ENCODE data around the gene MRPL49.

- TF ChIP-seq SNAI2 (CRISPR knock-in tag; IDR thresholded peaks at IDR 0.05) (no peak), PPARA (CRISPR knock-in tag; IDR thresholded peaks at IDR 0.05; ENCODE audit: borderline replicate concordance) (no peak), ARNTL (CRISPR knock-in tag; IDR thresholded peaks at IDR 0.05; ENCODE audit: borderline replicate concordance, low read depth) (no peak)
Observed at GRCh38 chr11:65113361-65113756, 8.8 kb upstream of the MRPL49 start.
